GM18499 (cell line): ENCODE data around the gene SUPT6H.
"Not testable (repeated sequence)": the region's sequence is repeated elsewhere in the genome, so short reads cannot be mapped to it uniquely, and the experiment has no call there.

Experiments used
- ATAC-seq: cut with Tn5 transposase; IDR thresholded peaks from one replicate; pipeline ENCODE4 v1.9.1; 2021; ENCODE audit warnings: moderate number of reproducible peaks; ENCODE audit not compliant: insufficient read depth, unreplicated experiment

Gene SUPT6H

GRCh38 chr17:28646039-28646754 is 15.8 kb upstream of the SUPT6H start:
- no peak for ATAC-seq

- no peak for ATAC-seq
These were observed 13.3 kb upstream of the SUPT6H start for GRCh38 chr17:28648698-28649097.

DNA sequence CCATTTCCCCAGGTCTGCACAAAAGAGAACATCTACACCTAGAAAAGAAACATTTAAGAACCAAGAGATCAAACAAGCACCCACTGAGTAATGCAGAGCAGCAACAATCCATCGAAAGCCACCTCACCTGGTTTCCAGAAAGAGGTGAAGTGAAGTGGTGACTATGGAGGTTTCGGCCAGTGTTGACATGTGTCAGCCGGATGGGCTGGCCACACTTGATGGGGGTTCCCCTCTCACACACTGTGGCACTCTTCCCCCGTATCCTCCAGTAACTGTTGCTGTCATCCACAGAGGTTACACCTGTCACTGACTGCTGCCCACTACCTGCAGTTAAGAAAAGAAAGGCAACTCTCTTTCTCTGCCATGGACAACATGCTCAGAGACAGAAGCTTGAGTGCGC is 6.8 kb upstream of the SUPT6H start:
- ATAC-seq: no peak

DNA sequence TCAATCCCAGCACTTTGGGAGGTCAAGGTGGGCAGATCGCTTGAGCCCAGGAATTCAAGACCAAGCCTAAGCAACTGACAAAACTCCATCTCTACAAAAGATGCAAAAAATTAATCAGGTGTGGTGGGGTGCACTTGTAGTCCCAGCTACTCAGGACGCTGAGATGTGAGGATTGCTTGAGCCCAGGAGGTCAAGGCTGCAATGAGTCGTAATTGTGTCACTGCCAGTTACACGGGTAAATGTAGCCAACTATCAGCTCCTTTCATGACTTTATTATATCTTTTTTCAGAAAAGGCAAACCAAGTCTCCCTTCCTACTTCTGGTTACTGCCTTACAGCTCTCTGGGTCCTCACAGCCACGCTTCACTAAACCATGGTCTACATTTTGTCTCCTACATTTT is 4.2 kb upstream of the SUPT6H start:
- no peak for ATAC-seq

- ATAC-seq: not testable (repeated sequence)
These were observed 3.7 kb upstream of the SUPT6H start for GRCh38 chr17:28658342-28658741.

- ATAC-seq: not testable (repeated sequence)
These were observed 3.1 kb upstream of the SUPT6H start for GRCh38 chr17:28658766-28659496.

- not testable (repeated sequence) for ATAC-seq
These were observed 2.5 kb upstream of the SUPT6H start for GRCh38 chr17:28659497-28659881.

- ATAC-seq: no peak
These were observed 473 bp downstream of the SUPT6H start for GRCh38 chr17:28662527-28662829.

GRCh38 chr17:28663723-28664122 is 1.7 kb downstream of the SUPT6H start:
- no peak for ATAC-seq

DNA sequence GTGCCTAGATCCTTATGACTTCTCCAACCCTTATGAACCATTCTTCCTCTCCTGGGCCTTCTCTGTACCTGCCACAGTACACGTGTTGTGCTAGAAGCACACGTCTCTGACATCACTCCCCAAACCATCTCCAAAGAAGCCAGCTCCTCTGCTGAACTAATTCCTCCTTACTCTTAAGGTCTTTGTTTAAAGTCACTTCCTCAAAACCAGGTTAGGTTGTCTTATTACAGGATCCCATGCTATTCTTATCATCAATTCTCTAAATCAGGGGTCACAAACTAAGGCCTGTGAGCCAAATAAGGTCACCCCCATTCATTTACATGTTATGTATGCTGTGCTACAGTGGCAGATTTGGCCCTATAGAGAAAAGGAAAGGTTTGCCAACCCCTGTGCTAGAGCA is 4.0 kb downstream of the SUPT6H start:
- ATAC-seq: no peak

DNA sequence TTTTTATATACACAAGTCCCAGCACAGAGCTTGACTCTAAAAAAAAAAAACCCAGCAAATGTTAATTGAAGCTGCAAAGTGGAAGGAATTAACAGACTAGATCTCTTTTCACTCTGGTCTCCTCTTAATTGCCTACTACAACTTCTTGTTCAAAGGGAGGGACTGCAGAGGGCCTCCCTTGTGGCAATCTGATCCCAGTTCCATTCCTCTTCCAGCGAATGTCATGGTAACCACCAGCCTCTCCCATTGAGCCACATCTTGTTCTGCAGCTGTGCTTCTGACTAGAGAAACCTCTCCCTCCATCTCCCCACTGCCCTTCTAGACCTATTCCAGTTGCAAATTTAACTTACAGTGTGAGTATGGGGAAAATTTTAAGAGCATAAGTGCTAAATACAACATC is 5.9 kb downstream of the SUPT6H start:
- no peak for ATAC-seq

GRCh38 chr17:28669918-28670317 is 7.9 kb downstream of the SUPT6H start:
- ATAC-seq: no peak

DNA sequence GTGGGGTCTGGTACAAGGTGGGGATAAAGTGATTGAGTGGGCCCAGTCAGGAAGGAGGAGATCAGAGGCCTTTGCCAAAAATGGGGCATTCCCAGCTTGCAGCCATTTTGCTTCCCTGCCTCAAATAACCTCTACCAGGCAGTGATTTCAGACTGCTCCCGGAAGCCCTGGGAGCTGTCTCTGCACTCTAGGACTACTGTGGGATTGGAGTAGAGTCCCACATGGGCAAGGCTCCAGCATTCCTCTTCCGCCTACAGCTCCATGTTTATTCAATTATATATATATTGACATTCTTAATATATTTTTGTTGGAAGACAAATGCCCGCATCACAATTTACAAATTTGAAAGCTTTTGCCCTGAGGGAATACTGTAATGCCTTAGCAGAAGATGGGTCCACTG is 13.5 kb downstream of the SUPT6H start:
- ATAC-seq: no peak

DNA sequence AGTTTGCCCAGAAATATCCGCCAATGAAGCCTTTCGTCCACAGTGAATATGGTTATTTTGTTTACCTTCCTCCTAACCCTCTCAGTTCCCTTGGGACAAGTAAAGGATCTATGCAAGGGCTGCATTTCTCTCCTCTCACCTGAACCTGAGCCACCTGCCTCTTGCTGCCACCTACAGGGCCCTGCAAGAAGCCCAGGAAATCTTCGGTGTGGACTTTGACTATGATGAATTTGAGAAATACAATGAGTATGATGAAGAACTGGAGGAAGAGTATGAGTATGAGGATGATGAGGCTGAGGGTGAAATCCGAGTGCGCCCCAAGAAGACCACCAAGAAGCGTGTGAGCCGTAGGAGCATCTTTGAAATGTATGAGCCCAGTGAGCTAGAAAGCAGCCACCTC is 14.0 kb downstream of the SUPT6H start:
- no peak for ATAC-seq

GRCh38 chr17:28682655-28683054 is 20.6 kb downstream of the SUPT6H start:
- no peak for ATAC-seq

- no peak for ATAC-seq
These were observed 23.0 kb downstream of the SUPT6H start for GRCh38 chr17:28684963-28685362.

GRCh38 chr17:28685366-28685765 is 23.4 kb downstream of the SUPT6H start:
- ATAC-seq: no peak

GRCh38 chr17:28686296-28686695 is 24.3 kb downstream of the SUPT6H start:
- ATAC-seq: no peak

DNA sequence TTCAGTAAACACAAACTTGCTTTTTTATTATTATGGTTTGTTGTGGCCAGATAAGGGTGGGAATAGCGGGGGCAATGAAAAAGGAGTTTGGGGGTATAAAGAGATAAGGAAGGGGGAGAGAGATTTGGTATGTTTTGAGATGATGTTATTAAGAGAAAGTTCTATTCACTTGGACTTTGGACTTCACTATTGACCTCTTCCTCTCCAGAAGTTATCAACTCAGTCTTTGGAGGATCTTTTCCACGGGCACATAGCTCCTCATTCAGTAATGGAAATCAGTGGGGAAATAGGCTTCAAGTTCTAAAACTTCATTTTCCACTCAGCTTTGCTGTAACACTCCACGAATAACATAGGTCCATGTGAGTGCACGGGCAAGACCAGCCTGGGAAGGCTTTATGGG is 26.5 kb downstream of the SUPT6H start:
- ATAC-seq: no peak

DNA sequence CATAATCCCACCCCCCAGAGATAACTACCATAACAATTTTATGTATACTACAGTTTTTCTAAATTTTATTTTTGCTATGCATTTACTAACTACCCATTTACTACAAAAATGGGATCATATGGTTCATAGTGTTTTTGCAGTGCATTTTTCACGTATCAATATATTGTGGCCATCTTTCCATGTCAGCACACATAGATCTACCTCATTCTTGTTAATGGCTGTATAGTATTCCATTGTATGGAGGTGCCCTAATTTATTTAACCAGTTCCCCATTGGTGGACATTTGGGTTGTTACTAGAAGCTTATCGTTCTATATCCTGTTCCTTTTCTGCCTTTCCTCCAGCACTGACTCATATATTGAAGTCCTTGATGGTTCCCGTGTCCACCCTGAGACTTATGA is 27.0 kb downstream of the SUPT6H start:
- no peak for ATAC-seq

- no peak for ATAC-seq
These were observed 31.9 kb downstream of the SUPT6H start for GRCh38 chr17:28693869-28694268.

DNA sequence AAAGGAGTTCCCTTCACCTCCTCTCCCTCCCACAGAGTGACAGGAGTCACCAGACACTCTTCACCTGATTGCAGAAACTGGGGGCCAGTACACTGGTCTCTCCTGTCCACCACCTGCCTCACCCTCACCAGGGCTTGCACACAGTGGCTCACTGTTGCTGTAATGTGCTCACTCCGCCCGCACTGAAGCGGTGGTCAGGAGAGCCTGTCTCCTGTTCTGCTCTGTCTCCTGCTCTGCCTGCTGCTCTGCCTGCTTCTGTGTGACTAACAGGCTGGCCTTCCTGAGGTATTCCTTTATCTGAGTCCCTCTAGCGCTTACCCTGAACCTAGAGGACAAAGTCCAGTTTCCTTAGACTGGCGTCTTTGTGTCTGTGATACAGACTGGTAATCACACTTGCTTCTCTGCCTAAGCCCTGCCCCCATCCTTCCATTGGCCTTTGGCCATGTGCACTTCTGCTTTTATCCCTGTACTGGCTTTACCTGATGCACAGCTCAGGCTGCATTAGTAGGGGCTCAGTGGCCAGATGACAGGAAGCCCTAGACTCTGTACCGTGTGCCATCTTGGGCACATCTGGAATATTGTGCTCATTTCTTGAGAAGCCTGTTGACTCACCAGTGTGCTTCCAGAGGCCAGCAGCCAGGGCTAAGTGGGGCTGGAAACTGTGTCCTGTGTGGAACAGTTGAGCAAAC is 36.4 kb downstream of the SUPT6H start:
- no peak for ATAC-seq
